Measurements from ENCODE around the gene TMEM225B. TPM values are rescaled to one million over a fixed set of nuclear protein-coding genes. Genes with fewer than 3 reads are reported as not detected.

The TMEM225B gene
- total and polyA plus RNA-seq, 7 donors: 0.20 to 0.86 (median 0.42) TPM; not detected in 2

DNA sequence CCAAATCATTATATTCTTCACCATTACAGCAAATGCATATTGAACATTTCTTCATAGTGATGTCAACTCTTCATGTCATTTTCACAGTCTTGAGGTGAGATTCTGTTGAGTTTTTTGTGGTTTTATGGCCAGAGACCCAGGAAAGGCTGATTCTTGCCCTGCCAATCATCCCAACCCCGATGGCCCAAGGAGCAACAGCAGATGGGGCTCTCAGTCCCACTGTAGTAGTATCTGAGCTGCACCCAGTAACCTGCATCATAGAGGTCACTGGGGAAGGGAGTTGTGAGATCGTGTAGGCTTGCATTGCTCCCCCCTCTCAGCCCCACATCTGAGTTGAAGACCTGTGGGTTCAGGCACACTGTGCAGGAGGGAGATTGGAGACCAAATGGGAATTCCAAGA lies 45.4 kb downstream of the TMEM225B start:
- WGBS, 3 donors: 80 to 86% (median 82%) methylated on average over 2 of the region's 2 CpGs
- DNase-seq: no peak
- no peaks in the 10 kb centered on the region for H3K9me3 ChIP-seq
- H3K27me3 ChIP-seq (ENCODE audit: insufficient read depth in 3 of 3, low read length in 2 of 3): no peaks in the 10 kb centered on the region
- no peaks in the 10 kb centered on the region for H3K4me1 ChIP-seq
- H3K36me3 ChIP-seq (ENCODE audit: insufficient read depth in 1 of 2, low read depth in 1 of 2): peaks cover 2 to 18% of the 10 kb centered on the region in 2 donors
- TF ChIP-seq, protein P1, sequence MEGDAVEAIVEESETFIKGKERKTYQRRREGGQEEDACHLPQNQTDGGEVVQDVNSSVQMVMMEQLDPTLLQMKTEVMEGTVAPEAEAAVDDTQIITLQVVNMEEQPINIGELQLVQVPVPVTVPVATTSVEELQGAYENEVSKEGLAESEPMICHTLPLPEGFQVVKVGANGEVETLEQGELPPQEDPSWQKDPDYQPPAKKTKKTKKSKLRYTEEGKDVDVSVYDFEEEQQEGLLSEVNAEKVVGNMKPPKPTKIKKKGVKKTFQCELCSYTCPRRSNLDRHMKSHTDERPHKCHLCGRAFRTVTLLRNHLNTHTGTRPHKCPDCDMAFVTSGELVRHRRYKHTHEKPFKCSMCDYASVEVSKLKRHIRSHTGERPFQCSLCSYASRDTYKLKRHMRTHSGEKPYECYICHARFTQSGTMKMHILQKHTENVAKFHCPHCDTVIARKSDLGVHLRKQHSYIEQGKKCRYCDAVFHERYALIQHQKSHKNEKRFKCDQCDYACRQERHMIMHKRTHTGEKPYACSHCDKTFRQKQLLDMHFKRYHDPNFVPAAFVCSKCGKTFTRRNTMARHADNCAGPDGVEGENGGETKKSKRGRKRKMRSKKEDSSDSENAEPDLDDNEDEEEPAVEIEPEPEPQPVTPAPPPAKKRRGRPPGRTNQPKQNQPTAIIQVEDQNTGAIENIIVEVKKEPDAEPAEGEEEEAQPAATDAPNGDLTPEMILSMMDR (IDR thresholded peaks at IDR 0.05): no peak
- no peak overlapping the region for H3K4me3 ChIP-seq
- intact Hi-C loops (cut with DNase I): no loop called here
- no peak overlapping the region for H3K27ac ChIP-seq
- no peak for ATAC-seq

DNA sequence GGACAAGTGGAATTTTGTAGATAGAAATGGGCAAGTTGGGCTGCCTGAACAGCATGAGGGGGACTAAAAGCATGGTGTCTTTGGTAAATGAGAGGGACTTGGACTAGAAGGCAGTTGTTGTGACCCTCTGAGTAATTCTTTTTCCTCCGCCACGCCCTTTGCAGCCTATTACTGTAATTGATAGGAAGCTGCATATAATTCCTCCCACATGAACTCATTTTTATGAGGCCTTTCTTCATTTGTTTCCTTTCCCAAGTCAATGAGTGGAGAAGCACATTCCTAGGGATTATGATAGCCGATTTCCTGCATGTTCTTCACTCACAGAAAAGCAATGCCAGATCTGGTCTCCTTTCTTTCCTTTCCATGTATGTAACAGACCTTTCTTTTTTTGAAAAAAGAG lies 46.4 kb downstream of the TMEM225B start:
- no peak for ATAC-seq
- WGBS, 3 donors: 92 to 96% (median 92%) methylated on average over 3 of the region's 3 CpGs

DNA sequence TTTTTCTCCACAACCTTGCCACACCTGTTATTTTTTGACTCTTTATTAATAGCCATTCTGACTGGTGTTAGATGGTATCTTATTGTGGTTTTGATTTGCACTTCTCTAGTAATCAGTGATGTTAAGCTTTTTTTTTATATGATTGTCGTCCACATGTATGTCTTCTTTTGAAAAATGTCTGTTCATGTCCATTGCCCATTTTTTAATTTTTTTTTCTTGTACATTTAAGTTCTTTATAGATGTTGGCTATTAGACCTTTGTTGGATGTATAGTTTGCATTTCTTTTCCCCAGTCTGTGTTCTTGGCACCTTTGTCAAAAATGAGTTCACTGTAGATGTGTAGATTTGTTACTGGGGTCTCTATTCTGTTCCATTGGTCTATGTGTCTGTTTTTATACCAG lies 47.5 kb downstream of the TMEM225B start:
- 94 to 100% (median 100%) methylated on average over 1 of the region's 1 CpG for WGBS, 3 donors
- intact Hi-C loops (cut with DNase I): no loop called here

More for the DNA sequence above, 46.4 kb downstream of the TMEM225B start:
- H3K27me3 ChIP-seq (ENCODE audit: insufficient read depth in 3 of 3, low read length in 2 of 3): no peaks in the 10 kb centered on the region
- DNase-seq: no peak
- intact Hi-C loops (cut with DNase I): no loop called here
- H3K36me3 ChIP-seq (ENCODE audit: insufficient read depth in 1 of 2, low read depth in 1 of 2): peaks cover 2 to 11% of the 10 kb centered on the region in 2 donors
- TF ChIP-seq, protein P1 (IDR thresholded peaks at IDR 0.05): no peak
- H3K9me3 ChIP-seq: no peaks in the 10 kb centered on the region
- no peaks in the 10 kb centered on the region for H3K4me1 ChIP-seq
- H3K4me3 ChIP-seq: no peak overlapping the region
- no peak overlapping the region for H3K27ac ChIP-seq

GRCh38 chr7:99648843-99649242 lies 50.8 kb downstream of the TMEM225B start:
- Histone ChIP-seq H3K4me1 (no peaks in the 10 kb centered on the region), H3K4me3 (no peak overlapping the region), H3K36me3 (ENCODE audit: insufficient read depth in 1 of 2, low read depth in 1 of 2) (peaks cover 0 to 14% of the 10 kb centered on the region in 2 donors), H3K27ac (no peak overlapping the region), H3K27me3 (ENCODE audit: insufficient read depth in 3 of 3, low read length in 2 of 3) (no peaks in the 10 kb centered on the region), H3K9me3 (no peaks in the 10 kb centered on the region)
- no peak for DNase-seq
- TF ChIP-seq, protein P1 (IDR thresholded peaks at IDR 0.05): no peak
- no peak for ATAC-seq
- WGBS, 3 donors: 90 to 96% (median 94%) methylated on average over 2 of the region's 2 CpGs
- intact Hi-C loops (cut with DNase I): no loop called here

More for the DNA sequence above, 47.5 kb downstream of the TMEM225B start:
- no peak overlapping the region for H3K4me3 ChIP-seq
- H3K9me3 ChIP-seq: no peaks in the 10 kb centered on the region
- no peak overlapping the region for H3K27ac ChIP-seq
- TF ChIP-seq, protein P1 (IDR thresholded peaks at IDR 0.05): no peak
- DNase-seq: no peak
- peaks cover 2 to 15% of the 10 kb centered on the region in 2 donors for H3K36me3 ChIP-seq (ENCODE audit: insufficient read depth in 1 of 2, low read depth in 1 of 2)
- H3K4me1 ChIP-seq: no peaks in the 10 kb centered on the region
- no peaks in the 10 kb centered on the region for H3K27me3 ChIP-seq (ENCODE audit: insufficient read depth in 3 of 3, low read length in 2 of 3)
- ATAC-seq: no peak

DNA sequence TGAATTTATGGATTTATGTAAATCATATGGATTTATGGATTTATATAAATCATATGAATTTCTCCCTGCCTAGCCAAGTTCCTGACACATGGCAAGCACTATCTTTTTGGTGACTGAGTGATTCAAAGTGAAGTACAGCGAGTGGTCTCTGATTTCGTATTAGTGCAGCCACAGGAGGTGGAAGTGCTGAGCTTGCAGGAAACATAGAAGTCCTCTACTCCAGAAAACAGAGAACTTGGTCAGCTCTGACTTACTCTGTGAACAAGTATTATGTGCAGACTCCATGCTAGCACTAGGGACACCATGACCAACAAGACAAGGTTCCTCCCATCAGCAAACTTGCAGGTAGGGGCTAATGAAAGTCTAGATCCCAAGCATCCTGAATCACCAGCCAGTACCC lies 53.2 kb downstream of the TMEM225B start:
- Histone ChIP-seq H3K9me3 (no peaks in the 10 kb centered on the region), H3K27ac (no peak overlapping the region), H3K27me3 (ENCODE audit: insufficient read depth in 3 of 3, low read length in 2 of 3) (no peaks in the 10 kb centered on the region), H3K4me1 (no peaks in the 10 kb centered on the region), H3K36me3 (ENCODE audit: insufficient read depth in 1 of 2, low read depth in 1 of 2) (peaks cover 0 to 4% of the 10 kb centered on the region in 2 donors), H3K4me3 (no peak overlapping the region)
- DNase-seq (no peak), ATAC-seq (no peak)
- intact Hi-C loops (cut with DNase I): no loop called here
- WGBS, 3 donors: 95 to 100% (median 95%) methylated on average over 2 of the region's 2 CpGs
- TF ChIP-seq, protein P1 (IDR thresholded peaks at IDR 0.05): no peak
